GM12873 (cell line): ENCODE results near the gene RTL10.

Experiments
- CTCF ChIP-seq: IDR thresholded peaks from 2 replicates; pipeline ENCODE4 v1.5.1; 2012; ENCODE audit warnings: low read depth, mild to moderate bottlenecking, moderate library complexity, low read length, control low read depth; ENCODE audit not compliant: insufficient read depth; ENCODE audit errors: missing control alignments

RTL10 gene

GRCh38 chr22:19852177-19852781, 2.4 kb downstream of the RTL10 start:
- no peak for TF ChIP-seq CTCF

DNA sequence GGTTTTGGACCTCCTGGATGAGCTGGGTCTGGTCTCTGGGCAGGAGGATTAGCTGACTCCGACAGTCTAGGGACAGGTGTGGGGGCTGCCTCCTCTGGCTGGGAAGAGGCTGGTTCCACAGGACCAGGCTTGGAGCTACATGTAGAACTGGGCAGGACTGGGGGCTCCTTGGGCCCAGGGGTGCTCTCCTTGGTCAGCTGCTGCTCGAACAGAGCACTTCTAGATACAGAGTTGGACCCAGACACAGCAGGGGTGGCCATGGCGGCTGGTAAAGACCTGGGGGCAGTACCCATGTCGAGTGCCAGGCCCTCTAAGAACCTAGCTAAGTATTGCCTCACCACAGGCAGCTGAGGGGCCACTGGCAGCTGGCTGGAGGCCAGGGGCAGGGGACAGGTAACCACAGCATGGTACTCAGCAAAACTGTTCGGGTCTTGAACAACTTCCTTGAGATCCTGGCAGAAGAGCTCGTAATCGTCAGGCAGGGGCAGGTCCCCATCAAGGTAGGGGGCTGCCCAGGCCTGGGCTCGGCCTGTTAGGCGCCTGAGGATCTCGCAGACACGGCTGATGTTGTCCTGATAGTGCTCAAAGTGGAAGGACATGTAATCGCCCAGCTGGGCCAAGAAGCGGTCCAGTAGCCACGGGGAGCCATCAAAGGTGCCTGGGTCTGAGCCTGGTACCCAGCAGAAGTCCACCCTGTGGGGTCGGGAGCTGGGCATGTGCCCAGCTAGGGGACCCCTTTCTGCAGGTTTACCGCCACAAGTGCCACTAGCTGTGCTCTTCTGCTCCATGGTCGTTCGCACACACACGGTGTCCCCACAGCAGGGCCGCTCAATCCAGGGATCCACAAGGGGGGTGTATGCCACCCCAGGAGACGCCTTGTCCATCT, 3.1 kb downstream of the RTL10 start:
- no peak for TF ChIP-seq CTCF

GRCh38 chr22:19850763-19851109, 3.9 kb downstream of the RTL10 start:
- TF ChIP-seq CTCF, result no peak

DNA sequence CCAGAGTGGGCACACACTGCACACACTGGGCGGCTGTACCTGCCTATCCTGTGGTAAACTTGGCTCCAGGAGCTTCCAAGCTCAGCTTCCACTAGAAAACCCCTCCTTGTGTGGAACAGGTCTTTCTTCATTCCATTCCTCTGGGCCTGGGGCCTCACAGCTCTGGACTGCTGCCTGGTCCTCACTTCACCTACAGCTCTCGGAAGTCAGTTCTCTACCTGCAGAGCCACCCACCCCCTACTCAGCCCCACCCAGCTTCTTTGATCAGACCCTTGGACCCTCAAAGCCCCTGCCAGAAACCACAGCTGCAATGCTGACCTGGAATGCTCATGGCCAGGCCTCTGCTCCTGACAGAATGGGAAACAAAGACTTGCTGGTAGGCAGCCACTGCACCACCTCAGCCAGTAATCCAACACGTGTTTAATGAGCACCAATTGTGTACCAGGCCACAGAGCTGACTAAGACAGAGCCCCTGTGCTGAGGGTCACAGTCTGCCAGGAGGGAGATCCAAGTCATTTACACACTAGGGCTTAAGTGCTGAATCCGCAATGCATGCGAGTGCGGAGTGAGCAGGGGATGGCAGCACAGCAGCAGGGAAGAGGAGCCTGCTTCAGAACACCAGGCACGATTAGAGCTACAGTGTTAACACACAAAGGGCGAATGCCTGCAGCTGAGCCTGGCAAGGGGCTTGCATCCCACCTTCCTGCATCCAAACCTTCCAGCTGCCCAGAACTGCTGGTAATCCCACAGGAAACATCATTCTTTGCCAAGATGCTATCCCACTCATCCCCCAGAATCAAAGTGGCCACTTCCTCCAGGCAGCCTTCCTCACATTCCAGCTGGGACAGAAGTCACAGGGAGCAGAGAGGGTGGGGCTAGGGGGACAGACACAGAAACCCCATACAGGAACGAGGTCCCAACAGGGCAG, 4.6 kb downstream of the RTL10 start:
- TF ChIP-seq CTCF, result no peak

GRCh38 chr22:19848298-19849224, 6.1 kb downstream of the RTL10 start:
- TF ChIP-seq CTCF, result no peak

DNA sequence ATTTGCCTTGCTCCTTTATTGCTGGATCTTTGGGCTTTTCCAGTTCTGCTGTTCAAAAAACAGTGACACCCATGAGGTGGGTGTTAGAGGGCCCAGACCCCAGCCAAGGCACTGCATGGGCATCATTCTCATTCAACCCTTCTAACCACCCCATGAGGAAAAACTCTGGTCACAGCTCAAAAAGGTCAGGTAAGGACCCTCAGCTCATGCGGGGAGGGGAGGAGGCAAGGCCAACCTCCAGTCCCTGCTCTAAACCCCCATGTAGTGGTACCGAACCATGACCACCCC, 7.4 kb downstream of the RTL10 start:
- TF ChIP-seq CTCF, result no peak
